ENCODE data around the gene DAPP1. TPM values are rescaled to one million over a fixed set of nuclear protein-coding genes. Genes with fewer than 3 reads are reported as not detected.

The DAPP1 gene
- total and polyA plus RNA-seq, 10 of the 15 experiments (the other 5 are each of a cell fraction or from before 2014, with no cell fraction given), result 46.5 to 147 (median 74.2) TPM

- peak; percentile 95 for TF ChIP-seq POLR2AphosphoS2 (IDR thresholded peaks at IDR 0.05; ENCODE audit: low read depth, low read length)
- TF ChIP-seq PAX8 (IDR thresholded peaks at IDR 0.05), result no peak; the same call in 1 of the 2 replicates
- no peak for TF ChIP-seq ASH2L (IDR thresholded peaks at IDR 0.05; ENCODE audit: borderline replicate concordance, low read depth)
- no peak for TF ChIP-seq BCL11A (IDR thresholded peaks at IDR 0.05; ENCODE audit: low read depth, low read length)
- TF ChIP-seq RELA (IDR thresholded peaks at IDR 0.05; ENCODE audit: borderline replicate concordance, partially characterized antibody), result no peak
- TF ChIP-seq POLR2A (IDR thresholded peaks at IDR 0.05; ENCODE audit: low read depth, low read length), result peak; percentile 98
- TF ChIP-seq POU2F2 (IDR thresholded peaks at IDR 0.05; ENCODE audit: borderline replicate concordance, low read depth, low read length), result peak; percentile 95
- TF ChIP-seq PAX5 (IDR thresholded peaks at IDR 0.05; ENCODE audit: borderline replicate concordance, low read depth, low read length), result peak; percentile 71; the same call in 1 of the 2 replicates
- peak; percentile 97 for TF ChIP-seq PKNOX1 (IDR thresholded peaks at IDR 0.05)
- peak; percentile 78 for TF ChIP-seq TCF12 (IDR thresholded peaks at IDR 0.05; ENCODE audit: low read depth, low read length)
- TF ChIP-seq KDM1A (IDR thresholded peaks at IDR 0.05; ENCODE audit: borderline replicate concordance), result no peak
- TF ChIP-seq ZBTB4 (CRISPR knock-in tag; IDR thresholded peaks at IDR 0.05), result no peak
- TF ChIP-seq CBX5 (IDR thresholded peaks at IDR 0.05; ENCODE audit: low read depth), result 0 out of 2 replicates have a peak, but pooled peaks have one; percentile 92
- peak; percentile 61 for TF ChIP-seq NFIC (IDR thresholded peaks at IDR 0.05; ENCODE audit: low read depth, low read length)
- TF ChIP-seq KAT2A (conservative IDR thresholded peaks at IDR 0.05; ENCODE audit: control insufficient read depth, low read depth, low read length), result no peak
- no peak for TF ChIP-seq STAT3 (IDR thresholded peaks at IDR 0.05; ENCODE audit: low read depth, low read length)
- no peak for TF ChIP-seq USF1 (IDR thresholded peaks at IDR 0.05; ENCODE audit: borderline replicate concordance, extremely low read length, insufficient read depth, low read depth, low read length)
- 0 out of 4 replicates have a peak, but pooled peaks of 1 of the 2 experiments have one; percentile 32 for TF ChIP-seq SRF (IDR thresholded peaks at IDR 0.05; ENCODE audit: low read depth in 2 of 2, low read length in 2 of 2)
- no peak; the same call in 1 of the 2 replicates for TF ChIP-seq LARP7 (IDR thresholded peaks at IDR 0.05)
- no peak for TF ChIP-seq NR2F1 (conservative IDR thresholded peaks at IDR 0.05)
- TF ChIP-seq MYC (IDR thresholded peaks at IDR 0.05; ENCODE audit: insufficient read depth, insufficient read length, insufficient replicate concordance, low read length, severe bottlenecking), result no peak
- peak; percentile 93 for TF ChIP-seq DPF2 (IDR thresholded peaks at IDR 0.05)
- TF ChIP-seq ZSCAN29 (IDR thresholded peaks at IDR 0.05), result no peak
- no peak for TF ChIP-seq YBX1 (IDR thresholded peaks at IDR 0.05)
- TF ChIP-seq SKIL (IDR thresholded peaks at IDR 0.05; ENCODE audit: low read depth, poor library complexity, severe bottlenecking), result peak; percentile 61
These were observed at the start of gene DAPP1 (continued) for GRCh38 chr4:99816545-99817308.
